ENCODE results near the gene NME5.

DNA sequence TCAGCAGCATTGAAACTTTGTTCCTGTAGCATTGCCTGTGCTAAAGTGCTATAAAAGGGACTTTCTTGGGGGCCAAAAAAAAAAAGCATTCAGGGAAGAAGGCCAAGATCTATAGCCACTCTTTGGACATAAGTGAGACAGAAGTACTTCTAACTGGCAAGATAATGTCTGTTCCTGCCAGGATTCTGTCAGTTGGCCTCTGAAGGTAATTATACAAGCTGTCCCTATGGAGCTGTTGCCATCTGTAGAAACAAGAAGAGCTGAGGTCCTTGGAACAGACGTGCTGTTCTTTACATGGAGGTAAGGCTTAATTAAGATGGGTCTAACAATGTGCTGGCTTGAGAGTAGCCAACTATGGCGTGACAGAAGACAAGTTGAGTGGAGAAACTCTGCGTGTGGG, 49.4 kb upstream of the NME5 start:
- no peak for TF ChIP-seq POLR2A (IDR thresholded peaks at IDR 0.05)
- TF ChIP-seq, protein P1, sequence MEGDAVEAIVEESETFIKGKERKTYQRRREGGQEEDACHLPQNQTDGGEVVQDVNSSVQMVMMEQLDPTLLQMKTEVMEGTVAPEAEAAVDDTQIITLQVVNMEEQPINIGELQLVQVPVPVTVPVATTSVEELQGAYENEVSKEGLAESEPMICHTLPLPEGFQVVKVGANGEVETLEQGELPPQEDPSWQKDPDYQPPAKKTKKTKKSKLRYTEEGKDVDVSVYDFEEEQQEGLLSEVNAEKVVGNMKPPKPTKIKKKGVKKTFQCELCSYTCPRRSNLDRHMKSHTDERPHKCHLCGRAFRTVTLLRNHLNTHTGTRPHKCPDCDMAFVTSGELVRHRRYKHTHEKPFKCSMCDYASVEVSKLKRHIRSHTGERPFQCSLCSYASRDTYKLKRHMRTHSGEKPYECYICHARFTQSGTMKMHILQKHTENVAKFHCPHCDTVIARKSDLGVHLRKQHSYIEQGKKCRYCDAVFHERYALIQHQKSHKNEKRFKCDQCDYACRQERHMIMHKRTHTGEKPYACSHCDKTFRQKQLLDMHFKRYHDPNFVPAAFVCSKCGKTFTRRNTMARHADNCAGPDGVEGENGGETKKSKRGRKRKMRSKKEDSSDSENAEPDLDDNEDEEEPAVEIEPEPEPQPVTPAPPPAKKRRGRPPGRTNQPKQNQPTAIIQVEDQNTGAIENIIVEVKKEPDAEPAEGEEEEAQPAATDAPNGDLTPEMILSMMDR (IDR thresholded peaks at IDR 0.05), result no peak

Measured in breast epithelium (tissue), 3 donors.